Gastrocnemius medialis (tissue), 4 donors: Measurements from ENCODE around the gene ROBO2.

ENCODE experiments used
- POLR2A ChIP-seq, 2 donors: fragments of 450-650 bp; IDR thresholded peaks; one replicate each; pipeline ENCODE4 v1.6.1; 2017; ENCODE audit warnings: antibody characterized with exemption in 2 of 2, mild to moderate bottlenecking in 2 of 2, moderate library complexity in 2 of 2
- TF ChIP-seq, protein P1 (sequence below), 5 experiments: fragments of 450-650 bp in 3 of 5; fragments of 200-600 bp in 2 of 5; sonication (generic) in 2 of 5; IDR thresholded peaks in 4 of 5; conservative IDR thresholded peaks in 1 of 5; 1 replicate in 4 of 5; 2 replicates in 1 of 5; pipeline ENCODE4 v1.5.1; 2016 to 2019; ENCODE audit warnings: antibody characterized with exemption in 5 of 5, mild to moderate bottlenecking in 3 of 5, moderate library complexity in 3 of 5

- TF ChIP-seq, protein P1, sequence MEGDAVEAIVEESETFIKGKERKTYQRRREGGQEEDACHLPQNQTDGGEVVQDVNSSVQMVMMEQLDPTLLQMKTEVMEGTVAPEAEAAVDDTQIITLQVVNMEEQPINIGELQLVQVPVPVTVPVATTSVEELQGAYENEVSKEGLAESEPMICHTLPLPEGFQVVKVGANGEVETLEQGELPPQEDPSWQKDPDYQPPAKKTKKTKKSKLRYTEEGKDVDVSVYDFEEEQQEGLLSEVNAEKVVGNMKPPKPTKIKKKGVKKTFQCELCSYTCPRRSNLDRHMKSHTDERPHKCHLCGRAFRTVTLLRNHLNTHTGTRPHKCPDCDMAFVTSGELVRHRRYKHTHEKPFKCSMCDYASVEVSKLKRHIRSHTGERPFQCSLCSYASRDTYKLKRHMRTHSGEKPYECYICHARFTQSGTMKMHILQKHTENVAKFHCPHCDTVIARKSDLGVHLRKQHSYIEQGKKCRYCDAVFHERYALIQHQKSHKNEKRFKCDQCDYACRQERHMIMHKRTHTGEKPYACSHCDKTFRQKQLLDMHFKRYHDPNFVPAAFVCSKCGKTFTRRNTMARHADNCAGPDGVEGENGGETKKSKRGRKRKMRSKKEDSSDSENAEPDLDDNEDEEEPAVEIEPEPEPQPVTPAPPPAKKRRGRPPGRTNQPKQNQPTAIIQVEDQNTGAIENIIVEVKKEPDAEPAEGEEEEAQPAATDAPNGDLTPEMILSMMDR (IDR thresholded peaks at IDR 0.05 in 4 of 5, conservative IDR thresholded peaks at IDR 0.05 in 1 of 5): no peak
- TF ChIP-seq POLR2A (IDR thresholded peaks at IDR 0.05): no peak
Measured at GRCh38 chr3:77672016-77672415, 632.1 kb downstream of the ROBO2 start.
